ENCODE data around the gene NUDCD3. TPM values are rescaled to one million over a fixed set of nuclear protein-coding genes. Genes with fewer than 3 reads are reported as not detected.

NUDCD3 gene
- polyA plus RNA-seq, 1 experiment = 61.4 TPM

- DNase-seq (ENCODE audit: low read depth, low spot score) = no peak
- H3K4me3 ChIP-seq (ENCODE audit: low read depth, low read length) = no peak overlapping the region
- CTCF ChIA-PET = interaction anchor here (1.2 kb wide), 1 partner anchor 139 kb away, joined by 3 read pairs; no protein-coding TSS in a partner anchor
- POLR2A ChIA-PET = no interaction called here
- no peak for TF ChIP-seq CTCF (IDR thresholded peaks at IDR 0.05; ENCODE audit: low read depth, low read length)
- no peaks in the 10 kb centered on the region for H3K27me3 ChIP-seq (ENCODE audit: control insufficient read depth, insufficient read depth, low read length)
- H3K27ac ChIP-seq (ENCODE audit: low read depth, low read length) = peak overlapping the region; percentile 47
- H3K9me3 ChIP-seq (ENCODE audit: control insufficient read depth, insufficient read depth, low read length) = no peaks in the 10 kb centered on the region
Observed at GRCh38 chr7:44379366-44380188, 110.9 kb downstream of the NUDCD3 start.

- no peak overlapping the region for H3K4me3 ChIP-seq (ENCODE audit: low read depth, low read length)
- H3K27ac ChIP-seq (ENCODE audit: low read depth, low read length) = peak overlapping the region; percentile 52
- peak; percentile 22 for TF ChIP-seq CTCF (IDR thresholded peaks at IDR 0.05; ENCODE audit: low read depth, low read length)
- peak; percentile 51 for DNase-seq (ENCODE audit: low read depth, low spot score)
- no peaks in the 10 kb centered on the region for H3K9me3 ChIP-seq (ENCODE audit: control insufficient read depth, insufficient read depth, low read length)
- ChIA-PET CTCF (interaction anchor here (1.2 kb wide), 1 partner anchor 138 kb away, joined by 3 read pairs; no protein-coding TSS in a partner anchor), POLR2A (interaction anchor here (0.7 kb wide), 1 partner anchor 14 kb away, joined by 3 read pairs; no protein-coding TSS in a partner anchor)
- no peaks in the 10 kb centered on the region for H3K27me3 ChIP-seq (ENCODE audit: control insufficient read depth, insufficient read depth, low read length)
Observed at GRCh38 chr7:44378744-44379143, 111.7 kb downstream of the NUDCD3 start.

- no peak for TF ChIP-seq CTCF (IDR thresholded peaks at IDR 0.05; ENCODE audit: low read depth, low read length)
- H3K4me3 ChIP-seq (ENCODE audit: low read depth, low read length) = no peak overlapping the region
- CTCF ChIA-PET = no interaction called here
- POLR2A ChIA-PET = no interaction called here
- H3K9me3 ChIP-seq (ENCODE audit: control insufficient read depth, insufficient read depth, low read length) = no peaks in the 10 kb centered on the region
- H3K27me3 ChIP-seq (ENCODE audit: control insufficient read depth, insufficient read depth, low read length) = no peaks in the 10 kb centered on the region
- DNase-seq (ENCODE audit: low read depth, low spot score) = no peak
- peak overlapping the region; percentile 39 for H3K27ac ChIP-seq (ENCODE audit: low read depth, low read length)
Observed at GRCh38 chr7:44377681-44378421, 112.6 kb downstream of the NUDCD3 start.

- POLR2A ChIA-PET = no interaction called here
- Histone ChIP-seq H3K27me3 (ENCODE audit: control insufficient read depth, insufficient read depth, low read length) (no peaks in the 10 kb centered on the region), H3K4me3 (ENCODE audit: low read depth, low read length) (no peak overlapping the region), H3K9me3 (ENCODE audit: control insufficient read depth, insufficient read depth, low read length) (no peaks in the 10 kb centered on the region), H3K27ac (ENCODE audit: low read depth, low read length) (no peak overlapping the region)
- CTCF ChIA-PET = no interaction called here
- no peak for TF ChIP-seq CTCF (IDR thresholded peaks at IDR 0.05; ENCODE audit: low read depth, low read length)
- no peak for DNase-seq (ENCODE audit: low read depth, low spot score)
Observed at GRCh38 chr7:44377134-44377463, 113.4 kb downstream of the NUDCD3 start.

All from AG04450 (cell line).